NCI-H82 (cell line): Measurements from ENCODE around the gene SLC1A4.
"Not testable (repeated sequence)": the region's sequence is repeated elsewhere in the genome, so short reads cannot be mapped to it uniquely, and the experiment has no call there.

Experiments used
- DNase-seq: peaks from one replicate; lab custom pipeline; 2025; lab: John Stamatoyannopoulos, UW

Gene SLC1A4

DNA sequence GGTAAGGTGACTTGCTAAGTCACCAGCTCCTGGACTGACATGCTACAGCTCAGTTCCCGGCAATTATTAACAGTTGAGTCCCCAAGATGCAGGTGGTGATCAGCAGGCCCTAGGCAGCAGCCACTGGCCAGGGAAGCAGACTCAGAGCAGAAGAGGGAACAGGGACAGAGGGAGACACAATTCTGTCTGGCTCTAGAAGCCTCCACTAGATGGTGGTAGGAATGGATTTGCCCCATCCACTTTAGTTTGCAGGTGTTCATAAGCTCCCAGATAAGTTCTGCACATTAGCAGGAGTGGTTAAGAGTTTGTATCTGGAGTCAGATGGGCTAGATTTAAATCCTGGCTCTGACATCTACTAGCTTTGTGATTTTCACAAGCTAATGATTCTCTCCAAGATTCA is 25.5 kb upstream of the SLC1A4 start:
- DNase-seq, result no peak

DNA sequence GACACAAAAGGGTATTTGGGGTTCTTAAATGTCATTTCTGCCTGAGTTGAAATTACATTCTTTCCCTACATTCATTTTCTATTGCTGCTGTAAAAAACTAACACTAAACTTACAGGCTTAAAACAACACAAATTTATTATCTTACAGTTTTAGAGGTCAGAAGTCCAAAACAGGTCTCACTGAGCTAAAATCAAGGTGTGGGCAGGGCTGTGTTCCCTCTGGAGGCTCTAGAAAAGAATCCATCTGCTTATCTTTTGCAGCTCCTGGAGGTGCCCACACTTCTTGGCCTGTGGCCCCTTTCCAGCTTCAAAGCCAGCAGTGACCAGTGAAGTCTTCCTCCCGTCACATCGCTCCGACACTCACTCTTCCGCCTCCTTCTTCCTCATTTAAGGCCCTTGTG is 23.2 kb upstream of the SLC1A4 start:
- no peak for DNase-seq

DNA sequence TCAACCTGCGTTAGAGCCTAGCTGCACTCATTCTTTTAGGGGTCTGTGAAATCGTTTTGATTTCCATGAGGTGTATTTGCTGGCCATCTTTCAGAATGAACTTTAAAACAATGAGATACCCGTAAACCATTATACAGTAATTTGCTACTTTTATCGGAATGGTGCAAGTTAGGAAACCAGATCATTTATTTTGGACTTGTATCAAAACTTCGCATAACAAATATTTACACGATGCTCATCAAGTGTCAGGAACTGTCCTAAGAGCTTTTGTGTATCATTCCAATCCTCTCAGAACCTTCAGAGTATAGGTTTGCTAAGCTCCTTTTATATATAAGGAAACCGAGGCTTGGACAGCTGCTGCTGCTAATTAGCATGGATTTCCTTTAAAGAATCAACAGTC is 22.4 kb upstream of the SLC1A4 start:
- DNase-seq, result no peak

DNA sequence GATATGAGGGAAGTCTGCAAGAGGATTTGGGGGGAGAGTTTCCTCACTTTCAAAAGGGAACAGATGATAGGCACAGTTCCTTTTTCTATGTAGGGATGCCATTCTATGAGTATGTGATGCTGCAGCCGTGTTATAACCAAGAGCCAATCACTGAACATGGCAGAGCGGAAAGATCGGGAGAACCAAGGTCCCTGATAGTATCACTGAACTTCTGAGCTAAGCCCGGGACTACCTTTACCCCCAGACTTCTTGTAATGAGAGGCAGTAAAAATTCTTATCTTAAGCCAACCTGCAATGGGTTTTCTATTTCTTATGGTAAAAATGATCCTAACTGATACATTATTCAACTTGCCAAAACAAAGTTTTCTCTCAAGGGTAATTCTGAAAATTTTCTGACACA is 21.6 kb upstream of the SLC1A4 start:
- no peak for DNase-seq

DNA sequence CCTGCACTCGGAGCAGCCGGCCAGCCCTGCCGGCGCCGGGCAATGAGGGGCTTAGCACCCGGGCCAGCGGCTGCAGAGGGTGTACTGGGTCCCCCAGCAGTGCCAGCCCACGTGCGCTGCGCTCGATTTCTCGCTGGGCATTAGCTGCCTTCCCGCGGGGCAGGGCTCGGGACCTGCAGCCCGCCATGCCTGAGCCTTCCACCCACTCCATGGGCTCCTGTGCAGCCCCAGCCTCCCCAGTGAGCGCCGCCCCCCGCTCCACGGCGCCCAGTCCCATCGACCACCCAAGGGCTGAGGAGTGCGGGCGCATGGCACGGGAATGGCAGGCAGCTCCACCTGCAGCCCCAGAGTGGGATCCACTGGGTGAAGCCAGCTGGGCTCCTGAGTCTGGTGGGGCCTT is 20.1 kb upstream of the SLC1A4 start:
- DNase-seq, result not testable (repeated sequence)

DNA sequence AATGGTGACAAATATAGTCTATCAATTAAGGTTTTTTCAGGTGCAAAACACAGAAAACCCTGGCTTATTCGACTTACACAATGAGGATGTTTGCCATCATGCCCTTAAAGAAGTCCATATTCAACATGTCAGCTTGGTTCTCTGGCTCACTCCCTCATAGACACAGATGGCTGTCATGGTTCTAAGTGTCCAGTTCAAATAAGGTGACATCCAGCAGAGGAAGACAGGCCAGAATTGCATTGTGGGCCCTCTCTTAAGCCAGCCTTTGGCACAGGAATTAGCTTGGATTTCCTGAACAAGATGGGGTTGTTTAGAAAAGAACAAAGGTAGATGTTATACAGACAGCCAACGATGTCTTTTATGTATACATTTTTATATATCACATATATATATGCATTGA is 18.7 kb upstream of the SLC1A4 start:
- peak; percentile 26 for DNase-seq

DNA sequence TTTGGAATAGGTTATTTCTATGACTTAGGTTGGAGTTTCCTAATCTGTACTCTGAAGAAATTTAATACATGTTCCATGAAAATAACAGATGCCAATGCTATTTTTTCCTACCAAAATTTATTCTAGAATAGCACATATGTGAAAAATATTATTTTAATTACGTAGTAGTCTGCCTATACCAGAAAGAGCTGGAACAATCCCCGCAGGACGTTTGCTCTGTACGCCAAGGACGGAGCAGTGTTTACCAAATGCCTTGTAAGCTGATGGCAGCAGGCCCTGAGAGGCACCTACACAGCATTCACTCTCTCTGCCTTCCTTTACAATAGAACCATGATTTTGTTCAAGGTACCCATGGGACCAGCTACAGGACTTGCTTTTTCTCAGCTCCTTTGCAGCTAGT is 16.8 kb upstream of the SLC1A4 start:
- no peak for DNase-seq

DNA sequence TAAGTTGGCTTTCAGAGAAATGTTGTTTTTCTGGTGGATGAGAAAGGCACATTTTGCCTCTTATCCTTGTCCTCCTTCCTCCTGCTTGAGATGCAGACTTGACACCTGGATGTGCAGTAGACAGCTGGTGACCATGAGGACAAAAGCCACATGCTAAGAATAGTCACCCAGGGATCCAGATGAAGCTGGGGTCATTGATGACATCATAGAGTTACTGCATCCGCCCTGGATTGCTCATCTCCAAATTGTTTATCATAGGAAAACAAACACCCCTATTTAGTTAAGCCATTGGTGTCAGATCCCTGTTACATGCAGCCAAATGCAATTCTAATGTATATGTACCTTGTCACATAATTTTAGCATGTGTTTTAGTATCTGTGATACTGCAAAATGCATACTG is 16.3 kb upstream of the SLC1A4 start:
- no peak for DNase-seq

DNA sequence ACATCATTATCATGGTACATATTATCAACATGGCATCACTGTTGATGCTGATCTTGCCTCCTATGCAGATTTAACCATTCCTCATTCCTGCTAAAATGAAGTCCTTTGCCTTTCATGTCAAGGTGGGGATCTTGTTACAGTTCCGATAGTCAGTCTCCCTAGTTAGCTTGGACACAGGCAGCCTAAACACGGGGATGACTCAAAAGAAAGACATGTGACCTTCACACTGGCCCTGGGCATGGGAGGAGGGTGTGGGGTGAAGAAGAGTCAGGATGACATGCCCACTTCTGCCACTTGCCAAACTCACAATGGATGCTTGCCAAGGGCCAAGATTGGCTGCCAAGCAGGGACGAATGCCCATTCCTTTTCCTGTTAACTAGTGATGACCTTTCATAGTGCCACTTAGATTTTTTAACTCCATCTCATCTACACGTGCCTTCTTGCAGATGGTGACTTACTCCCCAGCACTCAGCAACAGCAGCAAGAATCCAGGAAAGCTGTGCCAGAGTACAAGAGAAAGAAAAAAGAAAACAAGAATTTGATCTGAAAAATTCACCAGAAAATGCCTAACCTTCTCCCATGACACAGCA is 13.9 kb upstream of the SLC1A4 start:
- DNase-seq, result no peak

DNA sequence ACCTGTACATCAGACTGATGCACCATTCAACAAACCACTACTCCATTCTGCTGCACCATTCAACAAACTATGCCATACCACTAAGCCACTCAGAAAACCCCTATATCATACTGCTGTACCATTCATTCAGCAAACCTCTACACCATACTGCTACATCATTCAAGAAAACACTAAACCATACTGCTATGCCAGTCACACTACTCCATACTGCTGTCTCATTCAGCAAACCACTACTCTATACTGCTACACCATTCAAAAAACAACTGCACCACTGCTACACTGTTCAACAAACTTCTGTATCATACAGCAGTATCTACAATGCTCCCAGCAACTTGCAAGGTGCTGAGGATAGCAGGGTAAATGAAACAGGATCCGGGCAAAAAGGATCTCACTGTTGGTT is 12.9 kb upstream of the SLC1A4 start:
- DNase-seq, result no peak

DNA sequence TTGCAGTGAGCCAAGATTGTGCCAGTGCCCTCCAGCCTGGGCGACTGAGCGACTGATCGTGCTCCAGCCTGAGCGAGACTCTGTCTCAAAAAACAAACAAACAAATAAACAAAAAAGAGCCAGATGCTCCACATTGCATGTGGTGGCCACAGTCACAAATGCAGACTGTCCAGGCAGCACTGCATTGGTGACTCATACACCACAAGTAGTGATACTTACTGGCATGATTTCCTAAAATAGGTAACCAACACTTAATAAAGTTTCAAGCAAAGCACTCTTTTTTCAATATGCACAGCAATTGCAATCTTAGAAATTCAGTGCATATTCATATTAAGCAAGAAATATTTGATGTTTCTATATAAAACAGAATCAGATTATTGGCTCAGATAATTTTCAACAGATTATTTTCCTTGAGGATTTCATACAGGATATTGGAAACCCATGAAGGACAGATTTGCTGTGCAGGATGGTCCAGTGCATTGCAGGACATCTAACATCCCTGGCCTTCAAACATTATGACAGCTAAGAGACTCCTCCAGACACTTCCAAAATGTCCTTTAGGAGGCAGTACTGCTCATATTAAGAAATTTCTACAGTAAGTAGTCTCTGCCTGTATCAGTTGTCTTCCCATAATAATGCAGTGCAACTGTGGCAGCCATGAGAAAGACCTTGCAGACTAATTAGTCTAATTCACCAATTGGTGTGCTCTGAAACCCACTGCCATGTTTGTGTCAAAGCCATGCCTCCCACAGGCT is 10.5 kb upstream of the SLC1A4 start:
- peak; percentile 39 for DNase-seq

DNA sequence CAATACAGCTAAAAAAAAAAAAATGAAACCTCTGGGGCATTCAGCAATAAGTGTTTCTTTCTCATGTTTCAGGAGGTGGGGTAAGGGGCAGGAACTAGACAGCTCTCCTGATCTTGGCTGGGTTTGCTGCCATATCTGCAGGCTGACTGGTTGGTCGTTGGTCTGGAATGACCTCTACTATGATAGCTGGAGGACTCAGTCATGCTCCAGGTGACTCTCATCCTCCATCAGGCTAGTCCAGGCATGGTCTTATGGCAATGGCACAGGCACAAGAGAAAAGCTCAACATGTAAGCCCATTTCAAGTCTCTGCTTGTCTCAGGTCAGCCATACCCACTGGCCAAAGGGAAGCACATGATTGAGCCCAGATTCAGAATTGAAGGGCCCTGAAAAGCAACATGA is 9.5 kb upstream of the SLC1A4 start:
- no peak for DNase-seq

DNA sequence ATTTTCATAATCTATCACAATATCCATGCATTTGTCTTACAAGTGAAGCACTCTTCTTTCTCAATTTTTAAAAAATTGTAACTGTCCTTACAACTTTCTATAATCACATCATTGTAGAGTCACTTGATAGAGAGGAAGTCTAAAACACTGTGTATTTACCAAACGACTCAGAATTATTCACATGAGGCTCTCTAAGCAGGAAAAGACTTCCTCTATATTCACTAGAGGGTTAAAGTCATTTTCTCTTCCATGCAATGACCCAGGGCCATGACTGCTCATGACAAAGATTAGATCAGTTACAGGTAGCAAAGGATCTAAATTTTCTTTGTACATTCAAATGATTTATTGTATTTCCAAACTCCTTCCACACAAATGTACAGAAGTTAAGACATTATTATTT is 9.0 kb upstream of the SLC1A4 start:
- DNase-seq, result no peak

DNA sequence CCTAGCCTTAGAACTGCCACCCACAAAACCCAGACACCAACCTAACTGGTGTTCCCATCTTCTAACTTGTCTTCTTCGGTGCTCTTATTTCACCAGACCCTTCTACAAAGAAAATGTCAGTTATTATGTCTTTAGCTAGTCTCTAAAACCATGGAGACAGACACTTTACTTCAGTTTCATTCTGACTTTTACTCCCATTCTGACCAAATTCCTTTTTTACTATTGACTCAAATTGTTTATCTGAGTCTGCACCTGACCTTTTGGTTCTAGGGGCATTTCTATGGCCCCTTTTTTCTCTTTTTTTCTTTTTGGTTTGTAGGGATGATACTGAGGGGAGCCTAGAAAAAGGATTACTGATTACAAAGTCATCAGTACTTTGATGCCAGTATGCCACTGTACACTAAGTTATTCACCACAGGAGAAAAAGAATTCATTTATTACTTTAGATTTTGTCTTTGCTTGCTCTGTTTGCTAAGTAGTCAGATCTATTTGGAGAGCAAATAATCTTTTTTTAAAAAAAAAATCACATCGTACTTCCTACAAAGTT is 6.8 kb upstream of the SLC1A4 start:
- no peak for DNase-seq

DNA sequence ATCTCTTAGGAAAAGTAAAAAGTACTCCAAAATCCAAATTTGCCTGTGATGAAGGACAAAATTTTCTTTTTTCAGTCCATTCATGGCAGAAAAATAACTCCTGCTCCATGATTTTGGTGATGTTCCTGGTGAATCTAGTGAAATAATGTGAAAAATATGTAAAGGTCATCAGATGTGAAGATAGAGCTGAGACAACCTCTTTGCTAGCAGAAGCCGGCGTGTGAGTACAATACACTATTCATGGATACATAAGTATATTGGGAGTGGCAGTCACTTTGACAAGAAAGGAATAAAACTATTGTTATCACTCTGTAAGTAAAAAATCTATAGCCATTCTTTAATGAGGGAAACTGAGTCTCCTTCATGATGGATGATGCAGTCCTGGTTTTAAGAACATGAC is 6.3 kb upstream of the SLC1A4 start:
- no peak for DNase-seq

DNA sequence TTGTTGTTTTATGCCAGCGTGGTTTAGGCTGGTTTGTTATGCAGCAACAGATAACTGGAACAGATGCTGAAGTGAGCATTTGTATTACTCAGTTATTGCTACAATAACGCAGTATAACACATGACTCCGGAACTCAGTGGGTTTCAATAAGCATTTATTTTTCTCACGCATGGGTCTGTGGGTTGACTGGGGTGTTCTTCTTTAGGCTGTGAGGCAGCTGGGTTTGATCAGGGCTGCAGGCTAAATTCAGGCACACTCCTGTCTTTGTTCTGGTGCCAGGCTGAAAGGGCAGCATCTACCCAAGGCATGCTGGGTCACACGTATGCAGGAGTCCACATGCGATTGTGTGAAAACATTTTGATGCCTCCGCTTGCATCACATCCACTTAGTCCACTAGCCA is 3.8 kb upstream of the SLC1A4 start:
- DNase-seq, result no peak

DNA sequence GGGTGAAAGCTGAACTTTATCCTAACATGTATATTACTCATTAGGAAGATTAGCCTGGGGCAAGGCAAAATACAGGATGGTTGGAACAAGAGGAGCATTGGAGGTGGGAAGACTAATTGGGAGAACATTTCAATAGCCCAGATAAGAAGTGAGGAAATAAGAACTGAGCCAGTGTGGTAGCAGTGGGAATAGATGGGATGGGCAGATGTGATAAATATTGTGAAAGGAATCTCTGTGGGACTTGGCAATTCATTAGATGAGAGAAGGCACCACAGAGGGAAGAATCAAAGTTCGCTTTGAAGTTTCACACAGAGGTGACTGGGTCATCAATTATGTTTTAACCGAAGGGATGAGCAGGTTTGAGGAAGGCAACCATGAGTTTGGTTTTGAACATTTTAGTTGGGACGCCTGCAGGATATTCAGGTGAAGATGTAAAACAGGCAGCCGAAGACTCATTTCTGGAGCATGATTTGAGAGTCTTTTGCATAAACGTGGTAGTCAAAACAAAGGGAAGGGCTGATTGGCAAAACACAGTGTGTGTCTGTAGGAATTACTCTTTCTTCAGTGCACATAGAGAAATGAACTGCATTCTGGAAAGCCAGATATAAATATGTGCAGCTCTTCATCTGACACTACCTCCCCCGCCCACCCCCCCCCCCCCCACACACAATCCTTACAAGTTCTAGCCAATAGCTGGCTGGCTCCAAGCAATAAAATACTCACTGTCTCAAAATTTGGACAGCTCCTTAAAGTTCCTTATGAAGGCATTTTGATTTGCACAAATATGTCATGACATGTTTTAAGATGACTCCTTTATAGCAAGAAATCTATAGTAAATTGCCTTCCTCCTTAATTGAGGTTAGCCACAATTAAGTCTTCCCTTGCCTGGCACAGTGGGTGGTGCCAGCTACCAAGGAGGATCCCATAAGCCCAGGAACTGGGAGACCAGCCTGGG is 1.9 kb upstream of the SLC1A4 start:
- DNase-seq, result no peak

DNA sequence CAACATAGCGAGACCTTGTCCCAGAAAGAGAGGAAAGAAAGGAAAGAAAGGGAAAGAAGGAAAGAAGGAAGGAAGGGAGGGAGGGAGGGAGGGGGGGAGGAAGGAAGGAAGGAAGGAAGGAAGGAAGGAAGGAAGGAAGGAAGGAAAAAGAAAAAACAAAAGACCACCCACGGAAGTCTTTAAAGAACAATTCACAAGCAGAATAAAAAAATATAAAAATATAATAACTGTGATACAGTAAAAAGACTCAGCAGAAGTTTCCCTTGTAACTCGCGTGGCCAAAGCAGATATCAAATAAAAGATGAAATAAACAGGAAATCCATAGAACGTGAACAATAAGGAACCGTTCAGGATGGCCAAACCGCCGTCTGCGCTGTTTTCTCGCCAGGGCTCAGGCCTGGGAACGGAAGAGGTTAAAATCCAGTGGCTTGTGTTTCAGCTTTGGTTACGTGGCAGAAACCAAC is 1.2 kb upstream of the SLC1A4 start:
- DNase-seq, result no peak

DNA sequence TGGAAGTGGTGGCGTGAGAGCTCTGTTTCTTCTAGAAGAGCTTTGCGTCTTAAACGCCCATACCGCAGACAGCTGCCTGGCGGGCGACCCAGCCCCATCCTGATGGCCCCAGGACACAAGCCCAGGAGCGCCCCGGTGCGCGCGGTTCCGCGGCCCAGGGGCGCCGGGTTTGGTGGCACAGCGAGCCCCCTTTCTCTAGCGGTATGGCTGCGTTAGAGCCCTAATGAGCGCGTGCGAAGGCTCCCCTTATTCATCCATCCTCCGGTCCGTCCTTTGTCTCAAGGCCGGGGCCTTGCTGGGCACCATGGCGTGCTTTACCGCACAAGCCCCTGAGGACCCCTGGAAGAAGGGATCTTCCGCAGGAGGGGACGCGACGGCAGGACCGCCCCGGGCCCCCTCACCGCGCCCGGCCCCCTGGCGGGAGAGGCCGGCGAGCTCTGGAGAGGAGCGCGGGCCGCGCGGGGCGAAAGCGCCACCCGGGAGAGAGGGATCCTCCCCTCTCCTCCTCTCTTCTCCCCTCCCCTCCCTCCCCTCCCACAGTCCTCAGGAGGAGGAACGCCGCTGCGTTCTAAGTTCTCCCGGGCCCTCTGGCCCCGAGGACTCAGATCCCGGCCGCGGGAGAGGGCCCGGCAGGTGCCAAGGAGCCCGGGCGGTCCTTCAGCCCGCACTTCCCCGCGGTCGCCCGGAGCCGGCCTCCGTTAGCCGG is 626 bp upstream of the SLC1A4 start:
- peak; percentile 93 for DNase-seq

DNA sequence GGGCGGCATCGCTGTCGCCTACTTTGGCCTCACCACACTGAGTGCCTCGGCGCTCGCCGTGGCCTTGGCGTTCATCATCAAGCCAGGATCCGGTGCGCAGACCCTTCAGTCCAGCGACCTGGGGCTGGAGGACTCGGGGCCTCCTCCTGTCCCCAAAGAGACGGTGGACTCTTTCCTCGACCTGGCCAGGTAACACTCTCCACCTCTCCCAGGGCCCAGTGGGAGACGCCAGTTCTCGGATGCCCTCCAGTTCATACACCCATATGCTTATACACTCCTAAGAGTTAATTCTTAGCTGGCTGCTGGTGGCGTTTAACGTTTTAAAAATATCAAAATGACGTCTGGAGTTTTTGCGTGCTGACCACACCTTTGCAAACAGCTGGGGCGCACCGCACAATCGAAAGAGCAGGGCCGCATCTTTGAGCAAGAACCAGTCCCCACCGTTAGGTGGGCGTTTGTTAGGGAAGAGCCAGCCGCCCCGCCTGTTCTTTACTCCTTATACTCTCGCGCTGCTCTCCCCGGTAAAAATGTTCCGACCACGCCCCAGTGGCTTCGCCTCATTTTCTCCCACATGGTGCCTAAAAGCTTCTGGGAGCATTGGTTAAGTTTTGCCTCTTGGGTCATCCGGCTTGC is 899 bp downstream of the SLC1A4 start:
- DNase-seq, result peak; percentile 36

DNA sequence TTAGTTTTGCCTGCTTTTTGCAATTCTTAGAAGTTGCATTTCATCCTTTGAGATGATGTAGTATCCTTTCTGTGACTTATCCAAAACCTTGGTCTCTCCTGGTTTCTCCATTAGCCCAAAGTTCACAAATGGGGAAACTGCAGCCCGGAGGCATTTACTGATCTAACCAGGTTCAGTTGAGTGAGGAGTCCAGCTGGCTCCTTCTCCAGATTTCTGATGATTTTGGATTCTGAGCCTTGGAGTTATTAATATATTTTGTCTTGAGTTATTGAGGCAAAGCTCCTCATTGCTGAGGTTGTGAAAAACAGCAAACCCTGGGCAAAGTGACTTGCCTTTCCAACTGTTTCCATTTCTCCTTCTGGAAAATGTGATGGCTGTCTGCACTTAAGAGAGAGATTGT is 1.7 kb downstream of the SLC1A4 start:
- DNase-seq, result no peak
